ENCODE data around the gene ZNF239. TPM values are rescaled to one million over a fixed set of nuclear protein-coding genes. Genes with fewer than 3 reads are reported as not detected.
"Not testable (repeated sequence)": the region's sequence is repeated elsewhere in the genome, so short reads cannot be mapped to it uniquely, and the experiment has no call there.

The ZNF239 gene
- total RNA-seq, 2 experiments from 2014 or later, result 0.56 to 1.3 TPM

GRCh38 chr10:43605850-43606322, 31.5 kb upstream of the ZNF239 start:
- Mint-ChIP-seq H3K9me3 (peaks cover 4% of the 10 kb centered on the region), H3K27me3 (no peaks in the 10 kb centered on the region), H3K27ac (peak overlapping the region; percentile 86), H3K4me3 (peak overlapping the region; percentile 81), H3K4me1 (ENCODE audit: low read depth) (peaks cover 35% of the 10 kb centered on the region), H3K36me3 (ENCODE audit: low read depth) (peaks cover 38% of the 10 kb centered on the region)
- peak; percentile 41 for ATAC-seq
- intact Hi-C loops (cut with micrococcal nuclease), result loop anchor here (5.0 kb wide), 1 partner anchor 34 kb away; the partner anchor contains the start of gene ZNF239
- POLR2A ChIA-PET, result interaction anchor here (0.9 to 2.7 kb wide), 3 partner anchors 8 to 42 kb away, joined by 3 to 11 read pairs (median 6); no protein-coding TSS in a partner anchor
- CTCF ChIA-PET, result no interaction called here
- TF ChIP-seq CTCF (IDR thresholded peaks at IDR 0.05), result no peak
- no peak for DNase-seq

DNA sequence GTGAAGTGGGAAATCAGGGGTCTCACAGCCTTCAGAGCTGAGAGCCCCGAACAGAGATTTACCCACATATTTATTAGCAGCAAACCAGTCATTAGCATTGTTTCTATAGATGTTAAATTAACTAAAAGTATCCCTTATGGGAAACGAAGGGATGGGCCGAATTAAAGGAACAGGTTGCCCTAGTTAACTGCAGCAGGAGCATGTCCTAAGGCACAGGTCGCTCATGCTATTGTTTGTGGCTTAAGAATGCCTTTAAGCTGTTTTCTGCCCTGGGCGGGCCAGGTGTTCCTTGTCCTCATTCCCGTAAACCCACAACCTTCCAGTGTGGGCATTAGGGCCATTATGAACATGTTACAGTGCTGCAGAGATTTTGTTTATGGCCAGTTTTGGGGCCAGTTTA, 27.2 kb upstream of the ZNF239 start:
- H3K36me3 Mint-ChIP-seq (ENCODE audit: low read depth); H3K4me3 Mint-ChIP-seq; ATAC-seq; H3K27ac Mint-ChIP-seq; H3K9me3 Mint-ChIP-seq; DNase-seq; CTCF ChIA-PET; H3K27me3 Mint-ChIP-seq; intact Hi-C loops (cut with micrococcal nuclease): not testable (repeated sequence)
- POLR2A ChIA-PET, result interaction anchor here (0.5 kb wide), 1 partner anchor 16 kb away, joined by 3 read pairs; no protein-coding TSS in a partner anchor
- peaks cover 11% of the 10 kb centered on the region for H3K4me1 Mint-ChIP-seq (ENCODE audit: low read depth)

DNA sequence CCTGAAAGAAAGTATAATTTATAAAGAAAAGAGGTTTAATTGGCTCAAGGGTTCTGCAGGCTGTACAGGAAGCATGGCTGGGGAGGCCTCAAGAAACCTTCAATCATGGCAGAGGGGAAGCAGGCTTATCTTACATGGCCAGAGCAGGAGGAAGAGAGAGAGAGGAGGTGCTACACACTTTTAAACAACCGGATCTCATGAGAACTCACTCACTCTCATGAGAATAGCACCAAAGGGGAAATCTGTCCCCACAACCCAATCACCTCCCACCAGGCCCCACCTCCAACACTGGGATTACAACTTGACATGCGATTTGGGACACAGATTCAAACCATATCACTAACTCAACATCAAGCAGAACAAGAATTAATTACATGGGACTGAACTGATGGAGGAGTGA, 24.9 kb upstream of the ZNF239 start:
- POLR2A ChIA-PET, result interaction anchor here (1.3 kb wide), 1 partner anchor 48 kb away, joined by 3 read pairs; no protein-coding TSS in a partner anchor
- intact Hi-C loops (cut with micrococcal nuclease), result no loop called here
- Mint-ChIP-seq H3K9me3 (peaks cover 3% of the 10 kb centered on the region), H3K4me1 (ENCODE audit: low read depth) (peaks cover 26% of the 10 kb centered on the region), H3K4me3 (no peak overlapping the region), H3K27ac (no peak overlapping the region), H3K36me3 (ENCODE audit: low read depth) (peaks cover 1% of the 10 kb centered on the region), H3K27me3 (no peaks in the 10 kb centered on the region)
- DNase-seq (no peak), ATAC-seq (no peak)
- TF ChIP-seq CTCF (IDR thresholded peaks at IDR 0.05), result no peak
- CTCF ChIA-PET, result no interaction called here

- H3K27me3 Mint-ChIP-seq, result no peaks in the 10 kb centered on the region
- CTCF ChIA-PET, result no interaction called here
- POLR2A ChIA-PET, result interaction anchor here (1.1 to 2.1 kb wide), 3 partner anchors 8 to 22 kb away, joined by 3 to 6 read pairs (median 3); partner anchors contain the start of gene ZNF485
- peaks cover 26% of the 10 kb centered on the region for H3K4me1 Mint-ChIP-seq (ENCODE audit: low read depth)
- H3K27ac Mint-ChIP-seq, result no peak overlapping the region
- intact Hi-C loops (cut with micrococcal nuclease), result no loop called here
- peaks cover 5% of the 10 kb centered on the region for H3K9me3 Mint-ChIP-seq
- DNase-seq (no peak), ATAC-seq (no peak)
- H3K36me3 Mint-ChIP-seq (ENCODE audit: low read depth), result peaks cover 1% of the 10 kb centered on the region
- no peak for TF ChIP-seq CTCF (IDR thresholded peaks at IDR 0.05)
- H3K4me3 Mint-ChIP-seq, result no peak overlapping the region
These were observed 24.0 kb upstream of the ZNF239 start for GRCh38 chr10:43598446-43598845.

DNA sequence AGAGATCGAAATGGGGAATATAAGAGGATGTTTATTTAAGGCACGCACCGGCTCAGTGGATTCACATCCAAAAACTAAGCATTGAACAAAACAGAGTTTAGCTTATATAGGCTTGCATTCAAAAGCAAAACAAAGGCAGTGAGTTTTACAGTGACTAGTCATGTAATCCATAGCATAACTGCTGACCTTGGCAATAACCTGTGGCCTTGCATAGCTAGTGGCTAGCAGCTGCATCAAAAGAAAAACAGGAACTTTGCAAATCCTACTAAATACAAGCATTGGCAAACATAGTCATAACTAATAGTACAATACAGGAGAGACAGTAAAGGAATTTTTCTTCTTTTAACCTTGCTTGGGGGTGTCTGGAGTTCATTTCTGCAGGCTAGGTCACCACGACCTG, 22.1 kb upstream of the ZNF239 start:
- CTCF ChIA-PET, result no interaction called here
- intact Hi-C loops (cut with micrococcal nuclease), result no loop called here
- H3K4me3 Mint-ChIP-seq, result no peak overlapping the region
- H3K27ac Mint-ChIP-seq, result no peak overlapping the region
- H3K36me3 Mint-ChIP-seq (ENCODE audit: low read depth), result peaks cover 1% of the 10 kb centered on the region
- H3K4me1 Mint-ChIP-seq (ENCODE audit: low read depth), result peaks cover 26% of the 10 kb centered on the region
- POLR2A ChIA-PET, result interaction anchor here (1.0 to 2.1 kb wide), 2 partner anchors 10 to 12 kb away, joined by 3 to 6 read pairs; partner anchors contain the start of gene ZNF485
- peaks cover 9% of the 10 kb centered on the region for H3K9me3 Mint-ChIP-seq
- ATAC-seq (no peak), DNase-seq (no peak)
- no peak for TF ChIP-seq CTCF (IDR thresholded peaks at IDR 0.05)
- H3K27me3 Mint-ChIP-seq, result no peaks in the 10 kb centered on the region

All from activated CD8-positive, alpha-beta T cell treated with anti-CD3 and anti-CD28 coated beads for 36 hours (primary cell).